RWPE2 (cell line): Measurements from ENCODE around the gene GALNT10.

Experiments used
- ATAC-seq: fragments of 200-7000 bp; cut with Tn5 transposase; 3 replicates; pipeline ENCODE4 v1.9.1; 2021; ENCODE audit warnings: low read depth
- DNase-seq: peaks from one replicate; pipeline ENCODE4 v3.0.0-alpha.2; 2020; ENCODE audit warnings: low spot score
- H3K27ac ChIP-seq: fragments of 450-650 bp; 2 replicates; pipeline ENCODE4 v1.5.1; 2017; ENCODE audit warnings: mild to moderate bottlenecking; ENCODE audit not compliant: poor library complexity, severe bottlenecking
- H3K27me3 ChIP-seq: fragments of 250-450 bp; sonication (Bioruptor Pico); 2 replicates; pipeline ENCODE4 v1.5.1; 2021; ENCODE audit warnings: mild to moderate bottlenecking, moderate library complexity; ENCODE audit not compliant: insufficient read depth, poor library complexity, severe bottlenecking
- H3K36me3 ChIP-seq: fragments of 250-450 bp; sonication (Bioruptor Pico); 2 replicates; pipeline ENCODE4 v1.5.1; 2020; ENCODE audit warnings: low read depth, mild to moderate bottlenecking, moderate library complexity
- H3K4me1 ChIP-seq: fragments of 250-450 bp; sonication (Bioruptor Pico); 2 replicates; pipeline ENCODE4 v1.5.1; 2021; ENCODE audit warnings: mild to moderate bottlenecking, moderate library complexity; ENCODE audit not compliant: insufficient read depth, poor library complexity, severe bottlenecking
- H3K4me3 ChIP-seq: fragments of 250-450 bp; sonication (Bioruptor Pico); 2 replicates; pipeline ENCODE4 v1.5.1; 2021; ENCODE audit warnings: mild to moderate bottlenecking, moderate library complexity; ENCODE audit not compliant: severe bottlenecking
- H3K9me3 ChIP-seq: fragments of 250-450 bp; sonication (Bioruptor Pico); 2 replicates; pipeline ENCODE4 v1.5.1; 2021; ENCODE audit warnings: mild to moderate bottlenecking, moderate library complexity; ENCODE audit not compliant: severe bottlenecking
- CTCF ChIP-seq: fragments of 450-650 bp; IDR thresholded peaks from one replicate; pipeline ENCODE4 v1.5.1; 2017; ENCODE audit warnings: mild to moderate bottlenecking, moderate library complexity; ENCODE audit not compliant: poor library complexity, severe bottlenecking

Gene GALNT10

GRCh38 chr5:154421868-154422267 lies 231.3 kb downstream of the GALNT10 start:
- Histone ChIP-seq H3K9me3 (peaks cover 7% of the 10 kb centered on the region), H3K36me3 (peaks cover 24% of the 10 kb centered on the region), H3K27me3 (no peaks in the 10 kb centered on the region), H3K4me1 (no peaks in the 10 kb centered on the region), H3K4me3 (no peak overlapping the region), H3K27ac (no peak overlapping the region)
- ATAC-seq (peak; percentile 42; the same call in 1 of the 3 replicates), DNase-seq (no peak)
- TF ChIP-seq CTCF = peak; percentile 50

- no peak overlapping the region for H3K4me3 ChIP-seq
- peaks cover 7% of the 10 kb centered on the region for H3K9me3 ChIP-seq
- no peaks in the 10 kb centered on the region for H3K4me1 ChIP-seq
- no peak overlapping the region for H3K27ac ChIP-seq
- ATAC-seq (no peak), DNase-seq (no peak)
- no peaks in the 10 kb centered on the region for H3K27me3 ChIP-seq
- peaks cover 24% of the 10 kb centered on the region for H3K36me3 ChIP-seq
- no peak for TF ChIP-seq CTCF
These were observed 231.8 kb downstream of the GALNT10 start for GRCh38 chr5:154422298-154422697.

GRCh38 chr5:154428208-154428607 lies 237.7 kb downstream of the GALNT10 start:
- TF ChIP-seq CTCF = no peak
- H3K27ac ChIP-seq = no peak overlapping the region
- H3K27me3 ChIP-seq = no peaks in the 10 kb centered on the region
- H3K9me3 ChIP-seq = peaks cover 4% of the 10 kb centered on the region
- H3K4me3 ChIP-seq = no peak overlapping the region
- peaks cover 15% of the 10 kb centered on the region for H3K36me3 ChIP-seq
- no peak for DNase-seq
- no peaks in the 10 kb centered on the region for H3K4me1 ChIP-seq
- ATAC-seq = no peak

- Histone ChIP-seq H3K27ac (no peak overlapping the region), H3K4me1 (no peaks in the 10 kb centered on the region), H3K9me3 (no peaks in the 10 kb centered on the region), H3K36me3 (peaks cover 20% of the 10 kb centered on the region), H3K4me3 (no peak overlapping the region), H3K27me3 (no peaks in the 10 kb centered on the region)
- ATAC-seq (no peak; the same call in 2 of the 3 replicates), DNase-seq (no peak)
- TF ChIP-seq CTCF = no peak
These were observed 238.8 kb downstream of the GALNT10 start for GRCh38 chr5:154429341-154429740.

GRCh38 chr5:154430466-154430865 lies 239.9 kb downstream of the GALNT10 start:
- no peak overlapping the region for H3K27ac ChIP-seq
- H3K27me3 ChIP-seq = no peaks in the 10 kb centered on the region
- ATAC-seq (no peak), DNase-seq (no peak)
- H3K4me3 ChIP-seq = no peak overlapping the region
- no peak for TF ChIP-seq CTCF
- H3K4me1 ChIP-seq = no peaks in the 10 kb centered on the region
- H3K9me3 ChIP-seq = no peaks in the 10 kb centered on the region
- H3K36me3 ChIP-seq = peaks cover 15% of the 10 kb centered on the region
